Nephron progenitor cell (in vitro differentiated cells): ENCODE measurements around the gene ANO10.

Experiments used
- DNase-seq: peaks from one replicate; pipeline ENCODE4 v3.0.0; 2021
- H3K27ac Mint-ChIP-seq: 2 replicates; pipeline ENCODE4 v1.8.0; 2021; ENCODE audit warnings: mild to moderate bottlenecking, moderate library complexity, mixed read lengths
- H3K27me3 Mint-ChIP-seq: 2 replicates; pipeline ENCODE4 v1.8.0; 2021; ENCODE audit warnings: mild to moderate bottlenecking, low read depth, mixed read lengths; ENCODE audit not compliant: poor library complexity
- H3K36me3 Mint-ChIP-seq: 2 replicates; pipeline ENCODE4 v1.8.0; 2021; ENCODE audit warnings: low read depth, mixed read lengths
- H3K4me1 Mint-ChIP-seq: 2 replicates; pipeline ENCODE4 v1.8.0; 2021; ENCODE audit warnings: mixed read lengths
- H3K4me3 Mint-ChIP-seq: 2 replicates; pipeline ENCODE4 v1.8.0; 2021; ENCODE audit warnings: mild to moderate bottlenecking, moderate library complexity, mixed read lengths
- H3K9me3 Mint-ChIP-seq: 2 replicates; pipeline ENCODE4 v1.8.0; 2021; ENCODE audit warnings: mild to moderate bottlenecking, moderate library complexity, mixed read lengths
- CTCF ChIP-seq: fragments of 200-600 bp; sonication (generic); IDR thresholded peaks from 2 replicates; pipeline ENCODE4 v1.5.0; 2021; ENCODE audit warnings: antibody characterized with exemption

Gene ANO10

GRCh38 chr3:43340403-43340802 lies 281.4 kb downstream of the ANO10 start:
- Mint-ChIP-seq H3K36me3 (peaks cover 90% of the 10 kb centered on the region), H3K9me3 (peaks cover 46% of the 10 kb centered on the region), H3K4me3 (no peak overlapping the region), H3K27ac (no peak overlapping the region), H3K27me3 (peaks cover 4% of the 10 kb centered on the region), H3K4me1 (no peaks in the 10 kb centered on the region)
- TF ChIP-seq CTCF: no peak
- DNase-seq: no peak

DNA sequence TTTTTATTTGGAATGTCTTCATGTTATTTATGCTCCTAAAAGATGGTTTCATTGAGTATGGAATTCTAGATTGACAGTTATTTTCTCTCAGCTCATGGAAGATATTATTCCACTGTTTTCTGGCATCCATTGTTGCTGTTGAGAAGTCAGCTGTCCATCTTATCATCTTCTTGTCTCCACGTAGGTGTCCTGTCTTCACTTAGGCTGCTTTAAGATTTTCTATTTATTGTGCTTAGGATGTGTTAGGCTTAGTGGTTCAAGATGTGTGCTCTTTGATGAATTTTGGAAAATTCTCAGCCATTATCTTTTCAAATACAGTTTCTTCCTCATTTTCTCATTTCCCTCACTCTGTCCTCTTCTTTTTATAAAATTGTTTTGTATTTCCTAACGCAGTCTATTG lies 283.5 kb downstream of the ANO10 start:
- H3K4me1 Mint-ChIP-seq: no peaks in the 10 kb centered on the region
- no peak overlapping the region for H3K4me3 Mint-ChIP-seq
- no peak overlapping the region for H3K27ac Mint-ChIP-seq
- peaks cover 4% of the 10 kb centered on the region for H3K27me3 Mint-ChIP-seq
- peaks cover 90% of the 10 kb centered on the region for H3K36me3 Mint-ChIP-seq
- no peak for DNase-seq
- no peak for TF ChIP-seq CTCF
- peaks cover 58% of the 10 kb centered on the region for H3K9me3 Mint-ChIP-seq

- Mint-ChIP-seq H3K36me3 (peaks cover 94% of the 10 kb centered on the region), H3K4me1 (no peaks in the 10 kb centered on the region), H3K27ac (no peak overlapping the region), H3K27me3 (no peaks in the 10 kb centered on the region), H3K4me3 (no peak overlapping the region), H3K9me3 (peaks cover 63% of the 10 kb centered on the region)
- DNase-seq: no peak
- no peak for TF ChIP-seq CTCF
Observed at GRCh38 chr3:43335799-43336198, 286.0 kb downstream of the ANO10 start.

DNA sequence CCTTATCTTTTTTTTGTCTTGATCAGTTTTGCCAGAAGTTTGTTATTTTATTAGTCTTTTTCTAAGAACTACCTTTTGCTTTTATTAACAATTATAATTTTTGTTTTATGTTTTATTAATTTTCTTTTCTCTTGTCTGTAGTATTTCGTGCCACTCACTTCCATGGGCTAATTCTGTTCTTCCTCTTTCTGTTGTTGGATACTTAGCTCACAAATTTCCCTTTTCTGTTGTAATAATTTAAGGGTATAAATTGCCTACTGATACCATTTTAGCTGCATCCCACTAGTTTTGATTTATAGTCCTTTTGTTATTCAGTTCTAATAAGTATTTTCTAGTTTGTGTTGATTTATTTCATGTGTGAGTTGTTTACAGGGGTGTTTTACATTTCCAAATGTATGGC lies 286.8 kb downstream of the ANO10 start:
- DNase-seq: no peak
- TF ChIP-seq CTCF: no peak
- Mint-ChIP-seq H3K36me3 (peaks cover 86% of the 10 kb centered on the region), H3K27me3 (no peaks in the 10 kb centered on the region), H3K9me3 (peaks cover 60% of the 10 kb centered on the region), H3K4me3 (no peak overlapping the region), H3K27ac (no peak overlapping the region), H3K4me1 (no peaks in the 10 kb centered on the region)

DNA sequence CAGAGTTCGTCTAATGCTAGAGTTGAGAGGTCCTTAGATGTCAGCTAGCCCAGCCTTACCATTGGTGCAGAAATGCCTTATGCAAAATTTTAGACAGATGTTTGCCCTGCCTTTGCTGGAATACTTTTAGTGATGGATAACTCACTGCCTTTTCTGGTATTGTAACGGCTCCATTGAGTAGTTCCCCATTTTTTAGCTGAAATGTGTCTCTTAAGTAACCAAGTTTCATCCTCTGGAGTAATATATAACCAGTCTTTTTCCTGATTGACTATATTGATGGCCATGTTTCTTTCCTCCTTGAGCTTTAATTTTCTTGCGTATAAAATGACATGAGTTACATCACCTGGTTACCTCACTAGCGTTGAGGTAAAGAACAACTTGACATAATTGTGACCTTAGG lies 290.4 kb downstream of the ANO10 start:
- H3K4me1 Mint-ChIP-seq: peaks cover 17% of the 10 kb centered on the region
- peaks cover 62% of the 10 kb centered on the region for H3K36me3 Mint-ChIP-seq
- peaks cover 28% of the 10 kb centered on the region for H3K9me3 Mint-ChIP-seq
- no peak for DNase-seq
- no peak overlapping the region for H3K4me3 Mint-ChIP-seq
- no peak overlapping the region for H3K27ac Mint-ChIP-seq
- no peaks in the 10 kb centered on the region for H3K27me3 Mint-ChIP-seq
- TF ChIP-seq CTCF: no peak

GRCh38 chr3:43330981-43331380 lies 290.8 kb downstream of the ANO10 start:
- DNase-seq: no peak
- Mint-ChIP-seq H3K27me3 (no peaks in the 10 kb centered on the region), H3K9me3 (peaks cover 24% of the 10 kb centered on the region), H3K36me3 (peaks cover 58% of the 10 kb centered on the region), H3K27ac (no peak overlapping the region), H3K4me1 (peaks cover 21% of the 10 kb centered on the region), H3K4me3 (no peak overlapping the region)
- TF ChIP-seq CTCF: no peak
